Activated CD8-positive, alpha-beta memory T cell treated with anti-CD3 and anti-CD28 coated beads, Interleukin-2, amount 50 U/mL, for 4 hours (primary cell): Measurements from ENCODE around the gene CLCN6.
A peak's percentile ranks its signal among the peaks of the same experiment; 100 is the strongest.

Source experiments
- DNase-seq: peaks from one replicate; pipeline ENCODE4 v3.0.0-alpha.2; 2020

CLCN6 gene

GRCh38 chr1:11780380-11781147, 25.4 kb upstream of the CLCN6 start:
- DNase-seq: no peak

GRCh38 chr1:11781297-11781696, 24.7 kb upstream of the CLCN6 start:
- DNase-seq: no peak

- DNase-seq: no peak
These were observed 23.8 kb upstream of the CLCN6 start for GRCh38 chr1:11782127-11782708.

- DNase-seq: no peak
These were observed 22.4 kb upstream of the CLCN6 start for GRCh38 chr1:11783556-11783955.

- no peak for DNase-seq
These were observed 21.6 kb upstream of the CLCN6 start for GRCh38 chr1:11784256-11784992.

GRCh38 chr1:11784993-11785769, 20.8 kb upstream of the CLCN6 start:
- DNase-seq: peak; percentile 45

GRCh38 chr1:11786168-11786567, 19.8 kb upstream of the CLCN6 start:
- DNase-seq: no peak

GRCh38 chr1:11787251-11787803, 18.7 kb upstream of the CLCN6 start:
- no peak for DNase-seq

- DNase-seq: no peak
These were observed 18.1 kb upstream of the CLCN6 start for GRCh38 chr1:11787804-11788436.

- DNase-seq: no peak
These were observed 17.4 kb upstream of the CLCN6 start for GRCh38 chr1:11788549-11789053.

GRCh38 chr1:11789126-11790067, 16.6 kb upstream of the CLCN6 start:
- no peak for DNase-seq

GRCh38 chr1:11790101-11790879, 15.7 kb upstream of the CLCN6 start:
- no peak for DNase-seq

- DNase-seq: no peak
These were observed 14.9 kb upstream of the CLCN6 start for GRCh38 chr1:11790880-11791715.

- no peak for DNase-seq
These were observed 13.9 kb upstream of the CLCN6 start for GRCh38 chr1:11792106-11792505.

GRCh38 chr1:11793819-11794218, 12.2 kb upstream of the CLCN6 start:
- no peak for DNase-seq

- DNase-seq: no peak
These were observed 11.3 kb upstream of the CLCN6 start for GRCh38 chr1:11794446-11795237.

- no peak for DNase-seq
These were observed 10.6 kb upstream of the CLCN6 start for GRCh38 chr1:11795238-11795890.
